Naive B cell (primary cell): Measurements from ENCODE around the gene OR52I2. TPM values are rescaled to one million over a fixed set of nuclear protein-coding genes. Genes with fewer than 3 reads are reported as not detected.
A peak's percentile ranks its signal among the peaks of the same experiment; 100 is the strongest.

Experiments
- ATAC-seq, 2 donors: fragments of 150-1000 bp; cut with Tn5 transposase; 2 replicates each; pipeline ENCODE4 v1.10.0; 2021; ENCODE audit warnings: low read depth in 2 of 2, mild to moderate bottlenecking in 2 of 2, moderate library complexity in 2 of 2
- DNase-seq: peaks from one replicate; pipeline ENCODE4 v3.0.0; 2022
- H3K27ac Mint-ChIP-seq, 6 donors: one replicate each; pipeline ENCODE4 v1.8.0; 2020 to 2022; ENCODE audit warnings: mild to moderate bottlenecking in 6 of 6, mixed read lengths in 6 of 6, moderate library complexity in 5 of 6, inconsistent platforms in 2 of 6
- H3K27me3 Mint-ChIP-seq, 3 donors: one replicate each; pipeline ENCODE4 v1.8.0; 2021 to 2022; ENCODE audit warnings: mixed read lengths in 3 of 3, mild to moderate bottlenecking in 1 of 3
- H3K36me3 Mint-ChIP-seq, 2 donors: one replicate each; pipeline ENCODE4 v1.8.0; 2020 to 2022; ENCODE audit warnings: mixed read lengths in 2 of 2, inconsistent platforms in 1 of 2, mild to moderate bottlenecking in 1 of 2
- H3K4me1 Mint-ChIP-seq, 3 donors: one replicate each; pipeline ENCODE4 v1.8.0; 2020 to 2022; ENCODE audit warnings: mixed read lengths in 3 of 3, inconsistent platforms in 1 of 3, mild to moderate bottlenecking in 1 of 3, moderate library complexity in 1 of 3
- H3K4me3 Mint-ChIP-seq, 8 donors: one replicate each; pipeline ENCODE4 v1.8.0; 2020 to 2022; ENCODE audit warnings: mild to moderate bottlenecking in 8 of 8, mixed read lengths in 8 of 8, moderate library complexity in 8 of 8, inconsistent platforms in 2 of 8
- H3K9me3 Mint-ChIP-seq, 7 donors: one replicate each; pipeline ENCODE4 v1.8.0; 2020 to 2022; ENCODE audit warnings: mixed read lengths in 7 of 7, mild to moderate bottlenecking in 5 of 7, inconsistent platforms in 2 of 7, moderate library complexity in 1 of 7
- polyA plus RNA-seq, 6 donors: library from polyadenylated mRNA; unstranded; fragments of 300-500 nt; fragmentation: Illumina TruSeq; gene quantifications; one replicate each; pipeline ENCODE4 v1.2.3, GENCODE V29; 2021; ENCODE audit warnings: low read depth in 6 of 6

OR52I2 gene
- polyA plus RNA-seq, 6 donors from 2014 or later: 0.17 TPM; not detected in 5

GRCh38 chr11:4619514-4619913, 38.0 kb downstream of the OR52I2 start:
- peaks cover 0 to 4% (median 3%) of the 10 kb centered on the region in 7 donors for H3K9me3 Mint-ChIP-seq
- no peak overlapping the region for H3K4me3 Mint-ChIP-seq
- ATAC-seq (no peak), DNase-seq (no peak)
- H3K27me3 Mint-ChIP-seq: peaks cover 31 to 44% (median 44%) of the 10 kb centered on the region in 3 donors
- no peaks in the 10 kb centered on the region for H3K4me1 Mint-ChIP-seq
- H3K27ac Mint-ChIP-seq: no peak overlapping the region
- no peaks in the 10 kb centered on the region for H3K36me3 Mint-ChIP-seq

- H3K36me3 Mint-ChIP-seq: peaks cover 0 to 15% of the 10 kb centered on the region in 2 donors
- no peak overlapping the region for H3K27ac Mint-ChIP-seq
- no peak for ATAC-seq
- no peaks in the 10 kb centered on the region for H3K4me1 Mint-ChIP-seq
- peak; percentile 15 for DNase-seq
- H3K9me3 Mint-ChIP-seq: peaks cover 9 to 29% (median 16%) of the 10 kb centered on the region in 7 donors
- no peak overlapping the region for H3K4me3 Mint-ChIP-seq
- H3K27me3 Mint-ChIP-seq: peaks cover 45 to 61% (median 48%) of the 10 kb centered on the region in 3 donors
Observed at GRCh38 chr11:4626207-4627099, 44.9 kb downstream of the OR52I2 start.

DNA sequence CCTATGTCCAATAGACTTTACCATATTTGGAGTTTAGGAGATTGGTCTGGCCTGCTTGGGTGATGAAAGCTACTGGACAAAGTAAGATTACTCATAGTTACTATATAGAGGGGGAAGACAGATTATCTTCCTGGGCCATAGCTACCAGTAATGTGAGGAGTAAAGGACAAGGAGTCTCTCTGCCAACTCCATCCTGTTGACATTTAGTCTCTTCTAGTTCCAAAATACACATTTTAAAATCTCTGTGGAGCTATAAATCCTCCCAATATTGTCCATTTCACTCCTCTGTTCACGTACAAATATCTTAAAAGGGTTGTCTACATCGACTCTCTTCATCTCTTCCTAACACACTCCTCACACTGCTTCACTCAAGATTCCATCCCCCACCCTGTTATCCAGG, 54.6 kb downstream of the OR52I2 start:
- H3K27me3 Mint-ChIP-seq: peaks cover 12 to 24% (median 12%) of the 10 kb centered on the region in 3 donors
- no peaks in the 10 kb centered on the region for H3K36me3 Mint-ChIP-seq
- DNase-seq (no peak), ATAC-seq (no peak)
- H3K4me3 Mint-ChIP-seq: no peak overlapping the region
- H3K27ac Mint-ChIP-seq: no peak overlapping the region
- peaks cover 0 to 11% (median 0%) of the 10 kb centered on the region in 7 donors for H3K9me3 Mint-ChIP-seq
- H3K4me1 Mint-ChIP-seq: no peaks in the 10 kb centered on the region

DNA sequence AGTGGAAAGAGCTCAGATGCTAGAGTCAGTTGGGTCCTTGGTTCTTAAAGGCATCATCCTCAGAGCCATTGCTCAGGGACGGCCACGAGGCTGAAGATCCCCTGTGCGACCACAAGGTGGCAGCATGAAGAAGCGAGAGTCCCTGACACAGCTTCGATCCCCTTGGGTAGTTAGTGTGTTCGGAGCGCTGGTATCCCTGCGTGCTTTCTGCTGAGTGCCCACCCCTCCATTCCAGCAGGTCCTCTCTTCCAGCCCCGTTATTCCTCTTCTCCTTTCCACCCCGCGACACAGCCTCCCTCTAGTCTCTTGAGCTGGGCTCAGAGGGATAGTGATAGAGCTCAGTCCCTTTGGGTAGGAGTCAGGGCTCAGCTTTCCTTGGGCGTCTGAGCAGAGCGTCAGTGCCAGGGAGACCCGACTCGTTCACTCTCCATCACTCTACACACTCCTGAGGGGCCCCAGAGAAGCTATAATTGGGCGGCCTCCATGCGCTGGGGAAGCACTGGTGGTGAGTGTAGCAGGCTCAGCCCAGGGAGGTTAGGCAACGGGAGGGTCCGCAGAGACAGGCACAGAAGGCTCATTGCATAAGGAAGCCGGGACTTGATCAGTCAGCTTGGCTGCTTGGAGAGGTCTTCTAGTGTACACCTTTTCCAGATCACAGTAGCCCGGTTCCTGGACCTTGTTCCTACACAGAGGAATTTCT, 55.6 kb downstream of the OR52I2 start, which contains the start of gene OR51D1:
TSS of gene OR51D1 (plus strand) at position 516 of the 700 bp plus-strand sequence. CDS start 2,314 bp downstream, outside the sequence.
- Mint-ChIP-seq H3K27ac (no peak within 1 kb of the TSS), H3K27me3 (peaks cover 10 to 23% (median 21%) of the 10 kb centered on the region in 3 donors), H3K9me3 (peaks cover 0 to 3% (median 0%) of the 10 kb centered on the region in 7 donors), H3K36me3 (no peaks in the 10 kb centered on the region), H3K4me3 (no peak within 1 kb of the TSS), H3K4me1 (no peaks in the 10 kb centered on the region)
- ATAC-seq (peak; percentile 66 to 80), DNase-seq (peak; percentile 49)

DNA sequence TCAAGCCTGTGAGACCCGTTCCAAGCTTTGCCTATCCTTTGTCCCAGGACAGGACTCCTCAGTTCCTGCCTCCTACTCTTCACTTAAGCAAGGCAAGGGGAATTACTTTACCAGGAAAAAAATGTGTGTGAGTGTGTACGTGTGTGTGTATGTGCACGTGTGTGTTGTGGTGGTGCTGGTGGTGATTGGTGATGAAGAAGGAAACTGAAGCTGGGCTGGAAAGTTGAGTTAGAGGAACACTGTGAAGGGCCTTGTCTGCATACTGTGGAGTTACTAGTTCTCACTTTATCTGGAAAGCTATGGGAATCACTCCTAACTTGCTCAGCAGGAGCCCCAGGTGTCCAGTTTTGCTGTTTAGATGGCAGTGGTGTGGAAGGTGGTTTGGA, 56.1 kb downstream of the OR52I2 start:
- Mint-ChIP-seq H3K4me1 (no peaks in the 10 kb centered on the region), H3K27me3 (peaks cover 10 to 27% (median 21%) of the 10 kb centered on the region in 3 donors), H3K27ac (no peak overlapping the region), H3K36me3 (no peaks in the 10 kb centered on the region), H3K9me3 (no peaks in the 10 kb centered on the region), H3K4me3 (no peak overlapping the region)
- ATAC-seq (no peak), DNase-seq (no peak)

- no peak for DNase-seq
- no peak for ATAC-seq
- Mint-ChIP-seq H3K4me1 (no peaks in the 10 kb centered on the region), H3K27me3 (peaks cover 20 to 46% (median 21%) of the 10 kb centered on the region in 3 donors), H3K36me3 (no peaks in the 10 kb centered on the region), H3K4me3 (no peak overlapping the region), H3K9me3 (no peaks in the 10 kb centered on the region), H3K27ac (no peak overlapping the region)
Observed at GRCh38 chr11:4639931-4640330, 58.4 kb downstream of the OR52I2 start.

DNA sequence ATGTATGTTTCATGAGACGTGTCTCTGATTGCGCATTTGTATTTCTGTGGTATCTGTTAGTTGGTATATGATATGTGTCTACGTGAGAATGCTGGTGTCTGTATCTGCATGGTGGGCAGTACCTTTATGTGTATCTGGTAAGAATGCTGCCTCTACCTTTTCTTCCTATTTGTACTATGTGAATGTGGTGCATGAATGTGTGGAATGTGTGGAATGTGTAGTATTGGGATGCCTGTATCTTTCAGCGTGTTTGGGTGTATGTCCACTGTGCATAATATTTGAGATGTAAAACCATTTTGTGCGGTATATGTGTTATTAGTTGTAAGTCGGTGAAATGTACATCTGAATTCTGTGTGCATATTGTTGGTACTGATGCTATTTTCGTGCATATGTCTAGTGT, 60.0 kb downstream of the OR52I2 start:
- no peaks in the 10 kb centered on the region for H3K4me1 Mint-ChIP-seq
- no peaks in the 10 kb centered on the region for H3K36me3 Mint-ChIP-seq
- H3K4me3 Mint-ChIP-seq: no peak overlapping the region
- H3K27ac Mint-ChIP-seq: no peak overlapping the region
- DNase-seq: no peak
- no peaks in the 10 kb centered on the region for H3K9me3 Mint-ChIP-seq
- peaks cover 20 to 50% (median 21%) of the 10 kb centered on the region in 3 donors for H3K27me3 Mint-ChIP-seq
- no peak for ATAC-seq

DNA sequence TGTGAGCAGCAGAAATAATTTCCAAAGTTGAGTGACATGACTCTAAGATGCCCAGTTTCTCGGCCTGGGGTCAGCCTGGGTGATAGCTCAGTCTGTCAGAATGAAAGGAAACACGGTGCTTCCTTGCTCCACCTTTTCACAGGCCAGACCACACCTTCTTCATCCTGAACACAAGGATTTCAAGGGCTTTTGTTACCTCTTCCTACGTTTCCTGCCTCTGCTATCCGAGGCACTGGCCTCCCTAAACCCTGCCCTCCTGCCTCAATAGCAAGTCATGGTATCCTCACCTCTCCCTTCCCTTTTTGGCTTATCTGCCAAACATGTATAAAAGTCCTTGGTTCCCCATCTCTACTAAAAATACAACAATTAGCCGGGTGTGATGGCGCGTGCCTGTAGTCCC, 60.5 kb downstream of the OR52I2 start:
- ATAC-seq (no peak), DNase-seq (no peak)
- Mint-ChIP-seq H3K36me3 (no peaks in the 10 kb centered on the region), H3K27ac (no peak overlapping the region), H3K27me3 (peaks cover 20 to 50% (median 21%) of the 10 kb centered on the region in 3 donors), H3K4me1 (no peaks in the 10 kb centered on the region), H3K4me3 (no peak overlapping the region), H3K9me3 (no peaks in the 10 kb centered on the region)

Other genes with a start within 250 kb of the OR52I2 start
- gene OR52B4, start 213.4 kb upstream of the OR52I2 start, polyA plus RNA-seq: not detected
- gene TRIM21, start 188.0 kb upstream of the OR52I2 start, polyA plus RNA-seq: 10 to 100 TPM; 16.0 to 39.0 (median 31.8) TPM
- not detected for gene OR52K2, start 132.4 kb upstream of the OR52I2 start, polyA plus RNA-seq
- not detected for gene OR52K1, start 99.1 kb upstream of the OR52I2 start, polyA plus RNA-seq
- gene OR52M1, start 36.6 kb upstream of the OR52I2 start, polyA plus RNA-seq: not detected
- gene OR52I1, start 12.3 kb downstream of the OR52I2 start, polyA plus RNA-seq: under 1 TPM in 1 of 6 donors, not detected in 5; 0.60 TPM
- 10 to 100 TPM in 5 of 6 donors, 1 to 10 TPM in 1; 4.8 to 20.4 (median 11.4) TPM for gene TRIM68, start 26.5 kb downstream of the OR52I2 start, polyA plus RNA-seq
- gene OR51D1, start 55.7 kb downstream of the OR52I2 start, polyA plus RNA-seq: not detected
- not detected for gene OR51E1, start 62.2 kb downstream of the OR52I2 start, polyA plus RNA-seq
- gene OR51E2, start 116.1 kb downstream of the OR52I2 start, polyA plus RNA-seq: not detected
- not detected for gene MMP26, start 123.0 kb downstream of the OR52I2 start, polyA plus RNA-seq
- not detected for gene OR51F1, start 188.2 kb downstream of the OR52I2 start, polyA plus RNA-seq
- gene OR52R1, start 222.6 kb downstream of the OR52I2 start, polyA plus RNA-seq: not detected
- not detected for gene OR51F2, start 239.6 kb downstream of the OR52I2 start, polyA plus RNA-seq